Hepatocyte (in vitro differentiated cells): Measurements from ENCODE around the gene DKK2. TPM values are rescaled to one million over a fixed set of nuclear protein-coding genes. Genes with fewer than 3 reads are reported as not detected.
A peak's percentile ranks its signal among the peaks of the same experiment; 100 is the strongest.

Source experiments
- DNase-seq: peaks from one replicate; pipeline ENCODE4 v3.0.0-alpha.2; 2016; ENCODE audit warnings: low spot score
- H2AFZ ChIP-seq: fragments of 200-600 bp; sonication (generic); 2 replicates; pipeline ENCODE4 v1.6.0; 2016; ENCODE audit warnings: antibody characterized with exemption, mild to moderate bottlenecking
- H3K27ac ChIP-seq: fragments of 200-600 bp; sonication (generic); 2 replicates; pipeline ENCODE4 v1.5.1; 2016; ENCODE audit warnings: mild to moderate bottlenecking
- H3K27me3 ChIP-seq: fragments of 200-600 bp; sonication (generic); 2 replicates; pipeline ENCODE4 v1.6.1; 2016
- H3K36me3 ChIP-seq: fragments of 200-600 bp; sonication (generic); replicated peaks from 2 replicates; pipeline ENCODE4 v1.5.1; 2016; ENCODE audit warnings: low read depth; ENCODE audit not compliant: insufficient read depth
- H3K4me1 ChIP-seq: fragments of 200-600 bp; sonication (generic); 2 replicates; pipeline ENCODE4 v1.5.1; 2016; ENCODE audit warnings: mild to moderate bottlenecking, moderate library complexity; ENCODE audit not compliant: insufficient read depth
- H3K4me2 ChIP-seq: fragments of 200-600 bp; sonication (generic); 2 replicates; pipeline ENCODE4 v1.6.0; 2016
- H3K4me3 ChIP-seq: fragments of 200-600 bp; sonication (generic); 2 replicates; pipeline ENCODE4 v1.5.1; 2016; ENCODE audit warnings: mild to moderate bottlenecking
- H3K79me2 ChIP-seq: fragments of 200-600 bp; sonication (generic); 2 replicates; pipeline ENCODE4 v1.6.0; 2017; ENCODE audit warnings: mild to moderate bottlenecking
- H3K9me2 ChIP-seq: fragments of 200-600 bp; sonication (generic); replicated peaks from 2 replicates; pipeline ENCODE4 v1.6.0; 2017; ENCODE audit warnings: mild to moderate bottlenecking; ENCODE audit not compliant: insufficient read depth
- H3K9me3 ChIP-seq: fragments of 200-600 bp; sonication (generic); 2 replicates; pipeline ENCODE4 v1.5.1; 2016; ENCODE audit warnings: low read depth, mild to moderate bottlenecking
- H4K20me1 ChIP-seq: fragments of 200-600 bp; sonication (generic); 2 replicates; pipeline ENCODE4 v1.6.0; 2016; ENCODE audit warnings: mild to moderate bottlenecking; ENCODE audit not compliant: insufficient read depth, poor library complexity, severe bottlenecking
- EZH2 ChIP-seq: fragments of 200-600 bp; sonication (generic); IDR thresholded peaks from 2 replicates; pipeline ENCODE4 v1.6.1; 2016; ENCODE audit warnings: antibody characterized with exemption, mild to moderate bottlenecking, borderline replicate concordance
- EZH2phosphoT487 ChIP-seq: fragments of 200-600 bp; sonication (generic); IDR thresholded peaks from one replicate; pipeline ENCODE4 v1.6.1; 2018; ENCODE audit warnings: antibody characterized with exemption, mild to moderate bottlenecking, low read depth, moderate library complexity; ENCODE audit not compliant: unreplicated experiment, severe bottlenecking
- WGBS: methylation state at CpG from one replicate; pipeline ENCODE4 v1.1.6; 2016; ENCODE audit warnings: low lambda C conversion rate; ENCODE audit errors: missing lambda C conversion rate; 5-methylcytosine and 5-hydroxymethylcytosine counted together
- polyA plus RNA-seq: library from polyadenylated mRNA; unstranded; fragments of >200 nt; fragmentation: Nextera tagmentation; extraction: Ambion mirVana; gene quantifications from 2 replicates; pipeline ENCODE4 v1.2.1, GENCODE V29; 2016
- total RNA-seq: library from RNA; depleted of rRNA; stranded (reverse); fragments of >200 nt; gene quantifications from 2 replicates; pipeline ENCODE4 v1.2.3, GENCODE V29; 2014
- TF ChIP-seq, protein P1 (sequence below): fragments of 200-600 bp; sonication (generic); IDR thresholded peaks from 2 replicates; pipeline ENCODE4 v1.5.1; 2016; ENCODE audit warnings: antibody characterized with exemption, mild to moderate bottlenecking; ENCODE audit not compliant: poor library complexity

Gene DKK2
- total and polyA plus RNA-seq, 2 experiments from 2014 or later: 19.7 to 28.1 TPM

DNA sequence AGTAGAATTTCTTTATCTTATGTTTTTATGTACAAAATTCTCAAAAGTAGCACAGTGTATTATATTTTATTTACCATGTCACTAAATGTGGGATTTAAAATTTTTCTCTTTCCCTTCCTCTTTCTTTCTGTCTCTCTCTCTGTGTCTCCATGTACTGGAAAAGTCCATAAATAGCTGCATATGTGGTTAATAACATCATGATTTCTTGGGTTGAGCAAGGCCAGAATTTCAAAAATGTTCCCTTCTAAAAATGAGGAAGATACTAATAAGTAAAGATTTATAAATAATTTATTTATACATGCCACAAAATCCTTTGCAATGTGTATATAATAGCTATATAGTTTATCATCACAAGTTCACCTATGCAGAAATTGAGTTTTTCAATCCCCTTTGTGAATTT, 29.1 kb upstream of the DKK2 start:
- TF ChIP-seq EZH2phosphoT487: no peak
- TF ChIP-seq, protein P1, sequence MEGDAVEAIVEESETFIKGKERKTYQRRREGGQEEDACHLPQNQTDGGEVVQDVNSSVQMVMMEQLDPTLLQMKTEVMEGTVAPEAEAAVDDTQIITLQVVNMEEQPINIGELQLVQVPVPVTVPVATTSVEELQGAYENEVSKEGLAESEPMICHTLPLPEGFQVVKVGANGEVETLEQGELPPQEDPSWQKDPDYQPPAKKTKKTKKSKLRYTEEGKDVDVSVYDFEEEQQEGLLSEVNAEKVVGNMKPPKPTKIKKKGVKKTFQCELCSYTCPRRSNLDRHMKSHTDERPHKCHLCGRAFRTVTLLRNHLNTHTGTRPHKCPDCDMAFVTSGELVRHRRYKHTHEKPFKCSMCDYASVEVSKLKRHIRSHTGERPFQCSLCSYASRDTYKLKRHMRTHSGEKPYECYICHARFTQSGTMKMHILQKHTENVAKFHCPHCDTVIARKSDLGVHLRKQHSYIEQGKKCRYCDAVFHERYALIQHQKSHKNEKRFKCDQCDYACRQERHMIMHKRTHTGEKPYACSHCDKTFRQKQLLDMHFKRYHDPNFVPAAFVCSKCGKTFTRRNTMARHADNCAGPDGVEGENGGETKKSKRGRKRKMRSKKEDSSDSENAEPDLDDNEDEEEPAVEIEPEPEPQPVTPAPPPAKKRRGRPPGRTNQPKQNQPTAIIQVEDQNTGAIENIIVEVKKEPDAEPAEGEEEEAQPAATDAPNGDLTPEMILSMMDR: no peak
- TF ChIP-seq EZH2: no peak
- Histone ChIP-seq H2AFZ (no peak overlapping the region), H3K27me3 (no peaks in the 10 kb centered on the region), H3K36me3 (no peaks in the 10 kb centered on the region), H3K4me1 (no peaks in the 10 kb centered on the region), H3K9me2 (no peaks in the 10 kb centered on the region), H3K27ac (no peak overlapping the region), H3K4me3 (no peak overlapping the region), H3K4me2 (no peak overlapping the region), H4K20me1 (no peaks in the 10 kb centered on the region), H3K79me2 (no peaks in the 10 kb centered on the region), H3K9me3 (no peaks in the 10 kb centered on the region)
- DNase-seq: no peak

DNA sequence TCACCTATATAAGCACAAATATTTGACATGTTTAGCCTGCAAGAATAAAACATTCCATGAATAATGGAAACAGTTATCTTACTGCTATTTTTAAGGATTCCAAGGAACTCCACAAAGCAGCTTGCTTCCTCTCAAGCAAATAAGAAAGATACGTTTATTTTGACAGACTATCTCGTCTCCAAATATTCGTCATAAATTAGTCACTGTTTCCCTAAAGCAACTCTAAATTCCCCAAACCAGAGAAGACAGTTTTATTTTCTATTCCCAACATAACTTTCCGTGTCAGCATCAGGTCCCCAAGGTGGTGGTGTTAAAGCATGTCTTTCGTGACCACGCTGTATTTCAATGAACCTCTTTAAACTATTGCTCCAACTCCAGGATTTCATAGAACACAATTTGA, 24.3 kb upstream of the DKK2 start:
- TF ChIP-seq EZH2phosphoT487: no peak
- no peak for TF ChIP-seq EZH2
- TF ChIP-seq, protein P1: no peak
- Histone ChIP-seq H3K36me3 (no peaks in the 10 kb centered on the region), H3K27ac (no peak overlapping the region), H3K9me3 (no peaks in the 10 kb centered on the region), H3K4me1 (no peaks in the 10 kb centered on the region), H3K9me2 (no peaks in the 10 kb centered on the region), H3K27me3 (no peaks in the 10 kb centered on the region), H3K4me3 (no peak overlapping the region), H3K4me2 (no peak overlapping the region), H2AFZ (no peak overlapping the region), H4K20me1 (no peaks in the 10 kb centered on the region), H3K79me2 (no peaks in the 10 kb centered on the region)
- WGBS: 89% methylated on average over 6 of the region's 6 CpGs
- DNase-seq: no peak

DNA sequence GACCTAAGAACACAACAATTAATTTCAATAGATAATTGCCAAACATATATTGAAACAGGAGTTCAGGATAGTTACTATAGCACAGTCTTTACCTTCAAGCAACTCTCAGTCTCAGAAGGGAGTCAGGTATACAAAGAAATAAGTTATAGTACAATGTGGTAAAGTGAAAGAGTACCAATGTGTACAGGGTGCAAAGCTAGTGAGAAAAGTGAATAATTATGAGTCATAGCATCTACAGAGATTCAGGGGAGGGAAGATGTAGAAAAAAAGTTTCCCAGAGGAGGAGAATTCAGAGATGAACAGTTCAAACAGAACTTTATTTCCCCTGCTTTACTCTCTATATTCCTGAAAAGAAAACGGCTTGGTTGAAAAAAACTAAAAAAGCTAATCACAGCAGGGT, 22.7 kb upstream of the DKK2 start:
- no peaks in the 10 kb centered on the region for H3K9me3 ChIP-seq
- no peaks in the 10 kb centered on the region for H3K9me2 ChIP-seq
- no peaks in the 10 kb centered on the region for H3K27me3 ChIP-seq
- no peak overlapping the region for H3K27ac ChIP-seq
- H4K20me1 ChIP-seq: no peaks in the 10 kb centered on the region
- H3K4me1 ChIP-seq: no peaks in the 10 kb centered on the region
- no peak overlapping the region for H3K4me3 ChIP-seq
- H3K36me3 ChIP-seq: no peaks in the 10 kb centered on the region
- no peak overlapping the region for H2AFZ ChIP-seq
- no peak for DNase-seq
- TF ChIP-seq EZH2phosphoT487 (no peak), EZH2 (no peak)
- TF ChIP-seq, protein P1: no peak
- 88% methylated on average over 1 of the region's 1 CpG for WGBS
- no peak overlapping the region for H3K4me2 ChIP-seq
- no peaks in the 10 kb centered on the region for H3K79me2 ChIP-seq

DNA sequence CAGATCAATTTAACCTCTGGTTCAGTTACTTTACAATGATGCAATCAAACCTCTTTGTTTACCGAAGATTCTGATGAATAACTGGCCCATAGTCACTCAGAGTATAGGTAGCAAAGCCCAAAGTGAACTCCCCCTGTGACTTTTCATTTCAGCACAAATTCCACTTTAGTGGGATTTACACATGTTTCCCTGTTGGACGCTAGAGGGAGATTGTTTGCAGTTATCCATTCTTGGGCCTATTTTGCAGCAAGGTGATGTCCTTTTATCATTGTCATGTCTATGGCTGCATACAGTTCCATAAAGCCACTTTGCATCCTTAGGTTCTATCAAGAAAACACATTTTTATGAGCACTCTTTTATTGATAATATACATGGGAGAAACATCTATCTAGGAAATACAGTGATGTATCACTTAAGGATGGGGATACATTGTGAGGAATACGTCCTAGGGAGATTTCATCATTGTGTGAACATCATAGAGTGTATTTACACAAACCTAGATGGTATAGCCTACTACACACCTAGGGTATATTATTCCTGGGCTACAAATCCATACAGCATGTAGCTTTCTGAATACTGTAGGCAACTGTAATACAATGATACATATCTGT, 14.5 kb upstream of the DKK2 start:
- no peak overlapping the region for H3K4me2 ChIP-seq
- H4K20me1 ChIP-seq: no peaks in the 10 kb centered on the region
- H3K27me3 ChIP-seq: no peaks in the 10 kb centered on the region
- peak; percentile 26 for DNase-seq
- no peaks in the 10 kb centered on the region for H3K4me1 ChIP-seq
- no peaks in the 10 kb centered on the region for H3K9me2 ChIP-seq
- H3K27ac ChIP-seq: no peak overlapping the region
- no peaks in the 10 kb centered on the region for H3K36me3 ChIP-seq
- WGBS: 57% methylated on average over 3 of the region's 3 CpGs
- no peak overlapping the region for H3K4me3 ChIP-seq
- no peaks in the 10 kb centered on the region for H3K79me2 ChIP-seq
- TF ChIP-seq, protein P1: peak; percentile 55
- TF ChIP-seq EZH2: no peak
- H3K9me3 ChIP-seq: peaks cover 7% of the 10 kb centered on the region
- H2AFZ ChIP-seq: no peak overlapping the region
